Epidermal melanocyte (primary cell): Measurements from ENCODE around the gene ZNF658.
"Not testable (repeated sequence)": the region's sequence is repeated elsewhere in the genome, so short reads cannot be mapped to it uniquely, and the experiment has no call there.

Source experiments
- DNase-seq: peaks from one replicate; pipeline ENCODE4 v3.0.0; 2011; ENCODE audit warnings: low spot score; ENCODE audit not compliant: insufficient read length

The ZNF658 gene

DNA sequence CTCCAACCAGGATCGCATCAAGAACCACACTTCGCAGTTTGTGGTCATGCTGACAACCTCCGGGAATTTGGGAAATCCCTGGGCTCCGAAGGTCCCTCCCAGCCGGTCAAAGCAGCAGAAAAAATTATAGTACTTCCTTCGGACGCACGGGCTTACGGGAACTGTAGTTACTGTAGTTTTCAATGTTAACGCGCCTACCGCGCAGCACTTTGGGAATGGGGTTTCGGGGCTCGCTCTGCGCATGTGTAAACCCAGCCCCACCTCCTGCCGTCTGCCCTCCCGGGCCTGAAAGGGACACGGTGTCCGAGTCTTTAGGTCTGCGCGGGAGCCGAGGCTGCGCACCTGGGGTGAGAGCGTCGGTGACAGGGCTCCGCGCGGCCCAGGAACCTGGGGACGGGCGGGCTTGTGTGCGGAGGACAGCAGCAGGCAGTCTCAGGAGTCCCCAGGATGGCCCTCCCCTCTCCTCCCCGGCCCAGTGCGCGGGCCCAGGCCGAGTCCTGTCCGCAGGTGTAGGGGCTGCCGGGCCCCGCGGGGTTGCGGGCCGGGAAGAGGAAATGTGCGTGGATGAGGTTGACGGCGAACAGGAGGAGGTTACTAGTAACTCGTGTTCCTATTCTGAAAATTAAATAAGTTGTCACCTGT, at the start of gene ZNF658:
TSS of gene ZNF658 (plus strand) at position 236 of the 642 bp plus-strand sequence. CDS start 2,837 bp downstream, outside the sequence.
- DNase-seq = not testable (repeated sequence)

DNA sequence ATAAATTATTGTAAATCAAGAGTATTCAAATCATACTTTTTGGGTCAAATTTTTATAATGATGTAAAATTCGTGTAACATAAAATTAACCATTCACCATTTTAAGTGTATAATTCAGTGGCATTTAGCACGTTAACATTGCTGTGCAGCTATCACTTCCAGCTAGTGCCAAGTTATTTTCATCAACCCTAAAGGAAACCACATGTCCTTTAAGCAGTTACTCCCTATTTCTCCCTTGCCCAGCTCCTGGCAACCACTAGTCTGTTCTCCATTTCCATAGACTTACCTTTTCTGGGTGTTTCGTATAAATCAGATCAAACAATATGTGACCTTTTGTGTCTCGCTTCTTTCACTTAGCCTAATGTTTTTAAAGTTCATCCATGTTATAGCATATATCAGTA, 38.8 kb upstream of the ZNF658 start:
- DNase-seq = not testable (repeated sequence)

DNA sequence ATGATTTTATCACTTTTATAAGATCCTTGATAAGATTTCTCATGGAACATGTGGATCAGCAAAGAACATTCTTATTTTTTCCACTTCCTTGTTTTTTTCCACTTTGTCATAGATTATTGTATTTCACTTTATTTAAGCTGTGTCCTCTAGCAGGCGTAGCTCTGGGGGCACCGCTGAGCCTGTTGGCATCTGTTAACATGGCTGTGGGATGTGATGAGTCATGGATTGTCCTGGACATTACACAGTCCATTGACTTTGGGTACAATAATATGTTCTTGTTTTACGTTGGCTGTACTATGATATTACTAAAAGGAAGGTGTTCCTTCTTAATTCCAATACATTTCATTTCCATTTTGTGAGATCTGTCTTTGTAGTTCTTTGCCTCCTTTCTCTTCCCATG, 31.9 kb upstream of the ZNF658 start:
- DNase-seq = not testable (repeated sequence)

DNA sequence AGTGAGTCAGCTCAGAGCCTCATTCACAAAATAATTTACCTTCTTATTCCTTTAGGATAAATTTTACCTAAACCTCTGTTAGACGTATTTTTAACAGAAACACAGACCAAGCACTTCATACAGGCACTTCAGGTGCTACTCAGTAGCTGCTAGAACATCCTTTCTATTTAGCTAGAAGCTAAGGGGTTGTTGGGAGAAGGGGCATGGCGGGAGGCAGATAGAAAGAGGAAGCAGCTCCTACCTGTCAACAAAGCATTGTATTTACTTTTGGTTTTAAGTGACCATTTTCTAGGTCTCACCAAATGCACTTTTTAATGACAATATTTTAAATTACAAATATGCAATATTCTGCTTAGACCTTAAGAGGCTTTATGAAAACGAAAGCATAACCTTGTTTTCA, 19.9 kb upstream of the ZNF658 start:
- not testable (repeated sequence) for DNase-seq

DNA sequence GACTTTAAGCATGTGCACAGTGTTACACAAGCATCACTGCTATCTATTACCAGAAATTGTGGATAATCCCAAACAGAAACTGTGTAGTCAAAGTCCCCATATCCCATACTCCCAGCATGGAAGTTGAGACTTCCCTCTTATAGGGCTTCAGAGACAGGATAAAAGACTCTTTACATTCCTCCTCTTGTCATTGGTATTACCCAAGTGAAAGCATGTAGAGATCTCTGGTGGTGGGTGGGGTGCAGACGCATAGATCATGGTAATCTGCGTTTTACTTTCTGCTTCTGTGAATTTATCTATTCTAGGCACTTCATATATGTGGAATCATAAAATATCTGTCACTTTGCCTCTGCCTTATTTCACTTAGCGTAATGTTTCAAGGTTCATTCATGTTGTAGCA, 18.7 kb upstream of the ZNF658 start:
- not testable (repeated sequence) for DNase-seq

DNA sequence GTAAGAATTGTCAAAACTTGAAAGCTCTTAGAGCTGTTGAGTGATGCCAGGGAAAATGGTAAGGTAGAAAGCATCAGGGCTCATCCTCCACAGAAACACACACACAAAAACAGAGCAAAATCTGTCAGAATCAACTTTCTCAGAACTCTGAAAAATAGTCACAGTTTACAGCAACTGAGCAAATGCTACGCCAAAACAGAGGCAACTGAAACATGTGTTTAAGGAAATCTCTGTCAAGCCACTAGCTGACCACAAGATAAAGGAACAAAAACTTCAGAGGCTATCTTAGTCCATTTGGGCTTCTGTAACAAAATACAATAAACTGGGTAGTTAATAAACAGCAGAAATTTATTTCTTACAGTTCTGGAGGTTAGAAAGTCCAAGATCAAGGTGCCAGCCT, 10.2 kb upstream of the ZNF658 start:
- DNase-seq = not testable (repeated sequence)

DNA sequence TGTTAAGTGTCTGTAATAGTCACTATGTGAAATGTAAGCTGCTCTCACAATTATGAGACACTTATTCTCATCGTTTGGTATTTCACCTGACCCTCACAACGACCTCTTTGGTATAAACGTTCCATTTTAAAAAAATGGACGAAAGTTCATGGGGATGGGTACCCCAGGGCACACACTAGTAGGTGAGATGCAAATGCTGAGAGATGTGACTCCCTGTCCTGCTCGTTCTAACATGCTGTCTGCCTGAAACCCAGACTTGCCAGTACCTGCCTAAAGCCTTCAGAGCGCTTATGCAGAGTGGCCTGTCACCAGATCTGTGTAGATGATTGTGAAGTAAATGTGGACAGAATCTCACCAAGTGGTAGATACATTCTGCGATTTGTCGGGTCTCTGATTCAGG, 616 bp downstream of the ZNF658 start:
- DNase-seq = not testable (repeated sequence)

DNA sequence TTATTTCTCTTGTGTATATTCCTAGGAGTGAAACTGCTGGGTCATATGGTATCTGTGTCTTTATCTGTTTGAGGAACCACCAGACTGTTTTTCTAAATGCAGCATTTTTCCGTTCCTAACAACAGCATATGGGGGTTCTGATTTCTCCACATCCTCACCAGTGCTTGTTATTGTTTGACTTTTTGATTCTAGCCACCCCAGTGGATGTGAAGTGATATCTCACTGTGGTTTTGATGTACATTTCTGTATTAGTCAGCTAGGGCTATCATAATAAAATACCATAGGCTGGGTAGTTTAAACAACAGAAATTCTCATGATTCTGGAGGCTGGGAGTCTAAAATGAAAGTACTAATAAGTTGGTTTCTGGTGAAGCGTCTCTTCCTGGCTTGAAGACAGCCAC, 9.0 kb downstream of the ZNF658 start:
- DNase-seq = not testable (repeated sequence)

DNA sequence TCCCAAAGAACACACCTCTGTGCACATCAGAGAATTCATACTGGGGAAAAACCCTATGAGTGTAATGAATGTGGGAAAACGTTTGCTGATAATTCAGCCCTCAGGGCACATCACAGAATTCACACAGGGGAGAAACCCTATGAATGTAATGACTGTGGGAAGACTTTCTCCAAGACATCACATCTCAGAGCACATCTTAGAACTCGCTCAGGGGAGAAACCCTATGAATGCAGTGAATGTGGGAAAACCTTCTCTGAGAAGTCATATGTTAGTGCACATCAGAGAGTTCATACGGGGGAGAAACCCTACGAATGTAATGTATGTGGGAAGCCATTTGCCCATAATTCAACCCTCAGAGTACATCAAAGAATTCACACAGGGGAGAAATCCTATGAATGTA, 19.5 kb downstream of the ZNF658 start:
- not testable (repeated sequence) for DNase-seq

DNA sequence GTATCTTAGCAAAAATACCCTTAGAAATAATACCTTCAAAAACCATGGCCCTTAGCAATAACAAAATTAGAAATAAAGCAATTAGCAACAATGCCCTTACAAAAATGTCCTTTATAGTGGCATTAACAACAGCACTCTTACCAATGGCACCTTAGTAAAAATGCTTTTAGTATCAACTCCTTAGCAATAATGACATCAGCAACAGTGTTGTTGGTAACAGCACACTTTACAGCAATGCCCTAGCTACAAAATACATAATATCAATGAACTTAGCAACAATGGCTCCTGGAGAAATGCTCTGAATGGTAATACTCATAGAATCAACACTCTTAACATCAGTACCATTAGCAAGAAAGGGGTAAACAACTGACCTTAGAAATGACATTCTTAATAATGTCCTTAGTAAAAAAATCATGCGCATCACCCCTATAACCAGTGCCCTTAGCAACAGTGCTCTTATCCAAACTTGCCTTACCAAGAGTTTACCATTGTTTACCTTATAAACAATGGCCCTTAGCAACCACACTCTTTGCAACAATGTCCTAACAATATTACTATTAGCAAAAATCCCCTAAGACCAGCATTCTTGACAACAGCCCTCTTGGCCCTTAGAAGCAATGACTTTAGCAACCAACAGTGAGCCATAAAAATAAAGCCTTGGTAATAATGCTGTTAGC, 35.8 kb downstream of the ZNF658 start:
- not testable (repeated sequence) for DNase-seq

DNA sequence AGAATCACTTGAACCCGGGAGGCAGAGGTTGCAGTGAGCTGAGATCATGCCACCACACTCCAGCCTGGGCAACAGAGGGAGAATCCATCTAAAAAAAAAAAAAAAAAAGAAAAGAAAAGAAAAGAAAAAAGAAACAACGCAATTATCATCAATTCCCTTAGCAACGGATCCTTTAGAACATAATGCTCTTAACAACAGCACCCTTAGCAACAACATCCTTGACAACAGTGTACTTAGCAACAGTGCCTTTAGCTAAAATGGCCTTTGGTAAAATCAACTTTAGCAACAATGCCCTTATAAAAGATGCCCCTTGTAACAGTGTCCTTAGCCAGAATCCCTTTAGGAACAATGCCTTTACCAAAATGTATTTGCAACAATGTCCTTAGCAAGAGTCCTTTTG, 37.1 kb downstream of the ZNF658 start:
- DNase-seq = not testable (repeated sequence)

DNA sequence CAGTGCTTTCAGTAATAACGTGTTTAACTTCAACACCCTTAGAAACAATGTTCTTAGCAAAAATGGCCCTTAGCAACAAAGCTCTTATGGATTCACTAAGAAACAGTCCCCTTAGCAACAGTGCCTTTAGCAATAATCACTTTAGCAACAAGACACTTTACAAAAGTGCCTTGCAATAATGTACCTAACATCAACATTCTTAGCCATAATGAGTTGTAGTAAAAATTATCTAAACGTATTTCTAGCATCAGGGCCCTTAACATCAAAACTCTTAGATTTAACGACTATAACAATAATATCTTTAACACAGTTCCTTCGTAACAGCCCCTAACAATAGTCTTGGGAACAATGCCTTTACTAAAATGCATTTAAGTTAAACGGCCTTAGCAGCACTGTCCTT, 37.8 kb downstream of the ZNF658 start:
- not testable (repeated sequence) for DNase-seq

DNA sequence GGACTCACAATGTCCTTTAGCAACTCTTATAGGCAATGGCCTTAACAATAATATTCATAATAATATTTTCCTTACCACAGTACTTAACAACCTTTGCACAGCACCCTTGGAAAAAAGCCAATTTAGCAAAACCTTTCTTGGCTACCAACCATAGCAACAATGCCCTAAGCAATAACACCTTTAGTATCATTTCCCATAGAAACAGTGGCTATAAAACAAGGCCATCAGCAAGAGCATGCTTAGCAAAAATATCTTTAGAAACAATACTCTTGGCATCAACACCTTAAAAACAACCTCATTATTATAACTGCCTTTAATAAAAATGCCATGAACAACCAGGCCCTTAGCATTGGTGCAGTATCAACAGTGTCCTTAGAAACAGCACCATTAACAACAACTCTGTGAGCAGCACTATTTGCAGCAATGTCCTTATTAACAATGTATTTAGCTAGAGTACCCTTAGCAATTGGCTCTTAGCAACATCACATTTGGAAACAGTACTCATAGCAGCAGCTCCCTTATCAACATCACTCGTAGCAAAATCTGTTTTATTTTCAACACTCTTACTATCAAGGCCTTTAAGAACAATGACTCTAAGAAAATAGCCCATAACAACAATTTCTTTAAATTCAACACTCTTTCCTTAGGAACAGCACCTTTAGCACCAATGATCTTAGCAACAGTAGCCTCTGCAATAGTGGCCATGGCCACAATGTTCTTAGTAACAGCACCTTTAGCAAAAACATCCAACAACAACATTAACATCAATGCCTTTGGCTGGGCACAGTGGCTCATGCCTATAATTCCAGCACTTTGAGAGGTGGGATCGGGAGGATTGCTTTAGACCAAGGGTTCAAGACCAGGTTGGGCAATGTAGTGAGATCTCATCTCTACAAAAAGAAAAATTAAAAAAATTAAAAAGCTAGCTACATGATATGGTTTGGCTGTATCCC, 39.6 kb downstream of the ZNF658 start:
- not testable (repeated sequence) for DNase-seq

DNA sequence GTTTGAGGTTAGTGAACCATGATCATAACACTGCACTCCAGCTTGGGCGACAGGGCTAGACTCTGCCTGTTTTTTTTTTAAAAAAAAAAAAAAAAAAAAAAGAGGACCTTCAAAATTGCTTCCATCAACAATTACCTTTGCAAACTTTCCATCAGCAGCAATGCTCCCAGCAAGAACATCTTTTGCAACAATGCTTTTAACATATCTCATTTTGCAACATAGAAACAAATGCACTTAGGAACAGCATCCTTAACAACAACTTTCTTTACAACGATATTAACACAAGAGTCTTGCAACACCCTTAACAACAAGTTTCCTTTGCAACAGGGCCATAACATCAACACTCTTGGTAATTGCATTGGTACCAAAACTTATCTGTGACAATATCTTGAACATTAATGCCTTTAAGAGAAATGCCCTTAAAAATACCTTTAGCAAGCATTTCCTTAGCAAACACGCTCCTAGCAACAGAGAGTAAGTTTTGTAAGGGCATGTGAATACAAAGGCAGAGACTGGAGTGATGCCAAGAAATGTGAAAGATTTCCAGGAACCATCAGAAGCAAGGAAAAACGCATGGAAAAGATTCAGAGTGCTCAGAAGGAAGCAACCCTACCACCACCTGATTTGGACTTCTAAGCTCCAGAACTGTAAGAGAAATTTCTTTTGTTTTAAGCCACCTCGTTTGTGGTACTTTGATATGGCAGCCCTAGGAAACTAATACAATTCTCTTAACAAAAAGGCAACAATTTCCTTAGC, 42.1 kb downstream of the ZNF658 start:
- not testable (repeated sequence) for DNase-seq

DNA sequence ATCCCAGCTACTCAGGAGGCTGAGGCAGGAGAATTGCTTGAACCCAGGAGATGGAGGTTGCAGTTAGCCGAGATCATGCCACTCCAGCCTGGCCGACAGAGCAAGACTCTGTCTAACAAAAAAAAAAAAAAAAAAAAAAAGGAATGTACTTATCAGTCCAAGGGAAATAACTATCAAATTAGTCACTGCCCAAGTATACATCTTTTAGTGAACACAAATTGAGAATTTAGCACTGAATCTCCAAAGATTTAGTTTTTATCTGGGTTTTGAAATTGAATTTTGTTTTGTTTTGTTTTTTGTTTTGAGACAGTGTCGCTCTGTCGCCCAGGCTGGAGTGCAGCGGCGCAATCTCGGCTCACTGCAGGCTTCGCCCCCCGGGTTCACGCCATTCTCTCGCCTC, 52.1 kb downstream of the ZNF658 start:
- not testable (repeated sequence) for DNase-seq
